Prostate gland (tissue), 2 donors: Measurements from ENCODE around the gene RAB3C. TPM values are rescaled to one million over a fixed set of nuclear protein-coding genes. Genes with fewer than 3 reads are reported as not detected.

ENCODE experiments used
- DNase-seq: peaks from one replicate; pipeline ENCODE4 v3.0.0-alpha.2; 2019; ENCODE audit warnings: low spot score
- H3K27ac ChIP-seq, 2 donors: fragments of 200-600 bp; sonication (generic); 2 replicates each; pipeline ENCODE4 v1.5.1; 2017 to 2019
- H3K27me3 ChIP-seq: fragments of 200-600 bp; sonication (generic); replicated peaks from 2 replicates; pipeline ENCODE4 v1.5.1; 2019; ENCODE audit not compliant: insufficient read depth
- H3K36me3 ChIP-seq, 2 donors: fragments of 200-600 bp; sonication (generic); 1 replicate in 1 of 2; 2 replicates in 1 of 2; pipeline versions ENCODE4 v1.5.1 to v1.8.1; 2017 to 2019
- H3K4me1 ChIP-seq: fragments of 200-600 bp; sonication (generic); replicated peaks from 2 replicates; pipeline ENCODE4 v1.5.1; 2019
- H3K4me3 ChIP-seq, 2 donors: fragments of 200-600 bp; sonication (generic); 2 replicates each; pipeline ENCODE4 v1.5.1; 2017 to 2019
- H3K9me3 ChIP-seq: fragments of 200-600 bp; sonication (generic); 2 replicates; pipeline ENCODE4 v1.5.1; 2017
- POLR2A ChIP-seq: fragments of 450-650 bp; IDR thresholded peaks from one replicate; pipeline ENCODE4 v1.6.1; 2016; ENCODE audit warnings: antibody characterized with exemption, mild to moderate bottlenecking
- POLR2AphosphoS5 ChIP-seq: sonication (generic); formaldehyde crosslinking; IDR thresholded peaks from one replicate; pipeline ENCODE4 v1.6.1; 2017; ENCODE audit warnings: antibody characterized with exemption
- WGBS: methylation state at CpG from one replicate; pipeline ENCODE4 v1.1.5; 2018; 5-methylcytosine and 5-hydroxymethylcytosine counted together
- intact Hi-C: fragments of 100-400 bp; cut with DNase I; formaldehyde crosslinking; loops from one replicate; pipeline ENCODE4 v1.14.2; 2022
- total RNA-seq, 2 donors: library from RNA; depleted of rRNA; stranded (reverse); fragments of >200 nt; gene quantifications; one replicate each; pipeline ENCODE4 v1.1.0, GENCODE V29; 2016
- TF ChIP-seq, protein P1 (sequence below), 4 experiments: fragments of 200-600 bp in 2 of 4; fragments of 450-650 bp in 2 of 4; sonication (generic) in 2 of 4; IDR thresholded peaks; 1 replicate in 3 of 4; 2 replicates in 1 of 4; pipeline ENCODE4 v1.5.1; 2016 to 2019; ENCODE audit warnings: antibody characterized with exemption in 4 of 4, mild to moderate bottlenecking in 2 of 4, moderate library complexity in 2 of 4

The RAB3C gene
- total RNA-seq, 2 donors from 2014 or later = 0.45 TPM; not detected in 1

DNA sequence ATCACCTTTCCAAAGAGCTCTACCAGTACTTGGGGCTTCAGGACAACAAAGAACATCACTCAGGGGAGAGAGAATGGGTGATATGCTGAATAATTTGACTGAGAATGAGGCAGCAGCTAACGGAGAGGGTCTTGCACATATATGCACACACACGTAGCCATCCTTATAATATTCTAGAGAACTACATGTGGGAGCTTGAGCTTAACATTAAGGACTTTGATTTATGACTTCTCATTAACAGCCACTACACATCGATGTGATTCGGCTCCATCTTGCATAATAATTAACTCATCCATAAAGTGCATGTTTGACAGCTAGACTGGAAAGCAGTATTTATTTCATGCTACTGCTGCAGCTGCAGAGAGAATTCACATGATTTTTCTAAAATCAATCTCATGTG, 163.4 kb downstream of the RAB3C start:
- Histone ChIP-seq H3K36me3 (no peaks in the 10 kb centered on the region), H3K9me3 (no peaks in the 10 kb centered on the region), H3K4me1 (no peaks in the 10 kb centered on the region), H3K27me3 (no peaks in the 10 kb centered on the region), H3K4me3 (no peak overlapping the region), H3K27ac (no peak overlapping the region)
- 22% methylated on average over 4 of the region's 4 CpGs for WGBS
- DNase-seq = no peak
- intact Hi-C loops = no loop called here
- TF ChIP-seq POLR2AphosphoS5 (no peak), POLR2A (no peak)
- TF ChIP-seq, protein P1, sequence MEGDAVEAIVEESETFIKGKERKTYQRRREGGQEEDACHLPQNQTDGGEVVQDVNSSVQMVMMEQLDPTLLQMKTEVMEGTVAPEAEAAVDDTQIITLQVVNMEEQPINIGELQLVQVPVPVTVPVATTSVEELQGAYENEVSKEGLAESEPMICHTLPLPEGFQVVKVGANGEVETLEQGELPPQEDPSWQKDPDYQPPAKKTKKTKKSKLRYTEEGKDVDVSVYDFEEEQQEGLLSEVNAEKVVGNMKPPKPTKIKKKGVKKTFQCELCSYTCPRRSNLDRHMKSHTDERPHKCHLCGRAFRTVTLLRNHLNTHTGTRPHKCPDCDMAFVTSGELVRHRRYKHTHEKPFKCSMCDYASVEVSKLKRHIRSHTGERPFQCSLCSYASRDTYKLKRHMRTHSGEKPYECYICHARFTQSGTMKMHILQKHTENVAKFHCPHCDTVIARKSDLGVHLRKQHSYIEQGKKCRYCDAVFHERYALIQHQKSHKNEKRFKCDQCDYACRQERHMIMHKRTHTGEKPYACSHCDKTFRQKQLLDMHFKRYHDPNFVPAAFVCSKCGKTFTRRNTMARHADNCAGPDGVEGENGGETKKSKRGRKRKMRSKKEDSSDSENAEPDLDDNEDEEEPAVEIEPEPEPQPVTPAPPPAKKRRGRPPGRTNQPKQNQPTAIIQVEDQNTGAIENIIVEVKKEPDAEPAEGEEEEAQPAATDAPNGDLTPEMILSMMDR (IDR thresholded peaks at IDR 0.05) = no peak

DNA sequence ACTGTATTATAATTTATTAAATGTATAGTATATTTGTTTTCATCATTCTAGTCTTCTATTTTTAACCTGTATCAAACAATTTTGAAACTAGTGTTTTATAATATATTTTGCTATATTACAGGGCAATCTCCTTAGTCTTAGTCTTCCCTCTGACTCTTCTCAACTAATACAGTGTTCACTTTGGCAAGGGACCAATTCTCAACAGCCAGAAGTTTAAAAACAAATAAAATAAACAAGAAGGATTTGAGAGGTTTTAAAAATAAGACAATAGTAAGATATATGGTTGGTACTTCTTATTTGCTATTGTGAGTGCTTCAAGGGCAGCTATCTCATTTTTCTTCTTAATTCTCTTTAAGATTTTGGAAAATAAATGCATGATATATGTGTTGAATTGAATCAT, 167.2 kb downstream of the RAB3C start:
- H3K27me3 ChIP-seq = no peaks in the 10 kb centered on the region
- intact Hi-C loops = no loop called here
- no peaks in the 10 kb centered on the region for H3K4me1 ChIP-seq
- no peak overlapping the region for H3K27ac ChIP-seq
- no peak for DNase-seq
- H3K4me3 ChIP-seq = no peak overlapping the region
- H3K36me3 ChIP-seq = no peaks in the 10 kb centered on the region
- TF ChIP-seq POLR2AphosphoS5 (no peak), POLR2A (no peak)
- TF ChIP-seq, protein P1 (IDR thresholded peaks at IDR 0.05) = no peak
- H3K9me3 ChIP-seq = no peaks in the 10 kb centered on the region

DNA sequence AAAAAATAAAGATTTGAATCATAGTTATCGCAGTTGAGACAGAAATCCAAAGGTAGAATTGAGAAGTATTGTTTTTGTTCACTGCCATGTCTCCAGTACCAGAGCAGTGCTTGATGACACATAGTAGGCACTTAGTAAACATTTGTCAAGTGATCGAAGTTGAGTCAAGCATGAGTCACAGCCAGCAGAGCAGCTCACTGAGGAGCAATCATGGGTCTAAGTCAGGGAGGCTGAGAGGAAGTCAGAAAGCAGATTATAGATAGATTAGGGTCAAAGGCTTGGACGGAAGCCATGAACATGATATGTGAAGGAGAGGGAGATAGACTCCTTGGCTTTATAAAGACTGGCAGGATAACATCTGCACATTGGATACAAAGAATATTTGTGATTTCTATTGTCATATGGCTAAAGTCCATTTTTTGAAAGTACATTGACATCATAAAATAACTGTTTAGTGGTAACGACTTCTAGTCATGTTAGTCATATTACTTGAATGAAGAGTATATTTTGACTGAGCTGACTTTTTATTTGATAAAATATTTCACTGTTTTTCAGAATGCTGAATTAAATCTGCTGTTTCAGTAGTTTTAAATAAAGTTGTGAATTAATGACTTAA, 168.5 kb downstream of the RAB3C start:
- WGBS = 71% methylated on average over 4 of the region's 4 CpGs
- Histone ChIP-seq H3K9me3 (no peaks in the 10 kb centered on the region), H3K27me3 (no peaks in the 10 kb centered on the region), H3K36me3 (no peaks in the 10 kb centered on the region), H3K27ac (no peak overlapping the region), H3K4me1 (no peaks in the 10 kb centered on the region), H3K4me3 (no peak overlapping the region)
- no peak for TF ChIP-seq POLR2AphosphoS5
- TF ChIP-seq, protein P1 (IDR thresholded peaks at IDR 0.05) = no peak
- TF ChIP-seq POLR2A = no peak
- no peak for DNase-seq
- intact Hi-C loops = no loop called here

DNA sequence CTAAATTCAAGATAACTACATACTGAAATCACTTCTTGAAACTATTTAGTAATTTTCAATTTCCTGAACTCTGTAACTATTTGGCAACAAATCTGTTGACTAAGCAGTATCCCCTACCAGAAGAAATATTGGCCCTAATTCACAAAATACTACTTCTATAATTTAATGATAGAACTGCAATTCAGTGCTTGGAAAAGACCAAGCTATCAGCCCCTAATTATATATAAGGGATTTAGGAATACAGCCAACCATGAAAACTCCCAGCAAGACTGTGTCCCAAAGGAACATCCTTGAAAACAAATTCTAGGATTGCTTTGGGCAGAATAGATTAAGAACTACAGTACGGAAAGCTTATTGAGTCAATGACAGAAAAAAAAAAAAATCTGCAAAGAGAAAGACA, 169.2 kb downstream of the RAB3C start:
- Histone ChIP-seq H3K36me3 (no peaks in the 10 kb centered on the region), H3K27ac (no peak overlapping the region), H3K4me3 (no peak overlapping the region), H3K27me3 (no peaks in the 10 kb centered on the region), H3K9me3 (no peaks in the 10 kb centered on the region), H3K4me1 (no peaks in the 10 kb centered on the region)
- 94% methylated on average over 1 of the region's 1 CpG for WGBS
- intact Hi-C loops = no loop called here
- DNase-seq = no peak
- TF ChIP-seq POLR2AphosphoS5 (no peak), POLR2A (no peak)
- TF ChIP-seq, protein P1 (IDR thresholded peaks at IDR 0.05) = no peak

DNA sequence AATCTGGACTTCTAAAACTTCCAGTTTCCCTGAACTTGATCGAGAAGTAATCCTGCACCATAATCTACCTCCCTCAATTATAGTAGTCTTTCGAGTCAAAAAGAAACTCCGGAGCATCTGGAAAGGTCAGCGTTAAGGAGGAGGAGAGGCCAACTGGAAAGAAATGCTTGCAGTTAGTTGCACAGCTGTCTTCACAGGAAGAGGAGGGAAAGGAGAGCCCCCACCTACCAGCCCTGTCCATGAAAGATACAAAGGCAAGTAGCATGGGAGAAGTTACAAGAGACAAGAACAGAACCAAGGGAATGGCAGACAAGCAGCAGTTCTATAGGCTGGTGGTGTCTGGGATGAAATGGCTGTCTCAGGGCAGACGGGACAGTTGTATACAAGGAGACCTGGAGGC, 170.6 kb downstream of the RAB3C start:
- intact Hi-C loops = no loop called here
- no peak overlapping the region for H3K4me3 ChIP-seq
- H3K27me3 ChIP-seq = no peaks in the 10 kb centered on the region
- no peak for DNase-seq
- H3K4me1 ChIP-seq = no peaks in the 10 kb centered on the region
- WGBS = 71% methylated on average over 5 of the region's 5 CpGs
- TF ChIP-seq, protein P1 (IDR thresholded peaks at IDR 0.05) = no peak
- TF ChIP-seq POLR2A = no peak
- TF ChIP-seq POLR2AphosphoS5 = no peak
- no peak overlapping the region for H3K27ac ChIP-seq
- H3K9me3 ChIP-seq = no peaks in the 10 kb centered on the region
- H3K36me3 ChIP-seq = no peaks in the 10 kb centered on the region
